GM18499 (cell line): ENCODE results near the gene ITGBL1.

ENCODE experiments used
- ATAC-seq: cut with Tn5 transposase; IDR thresholded peaks from one replicate; pipeline ENCODE4 v1.9.1; 2021; ENCODE audit warnings: moderate number of reproducible peaks; ENCODE audit not compliant: insufficient read depth, unreplicated experiment

The ITGBL1 gene

DNA sequence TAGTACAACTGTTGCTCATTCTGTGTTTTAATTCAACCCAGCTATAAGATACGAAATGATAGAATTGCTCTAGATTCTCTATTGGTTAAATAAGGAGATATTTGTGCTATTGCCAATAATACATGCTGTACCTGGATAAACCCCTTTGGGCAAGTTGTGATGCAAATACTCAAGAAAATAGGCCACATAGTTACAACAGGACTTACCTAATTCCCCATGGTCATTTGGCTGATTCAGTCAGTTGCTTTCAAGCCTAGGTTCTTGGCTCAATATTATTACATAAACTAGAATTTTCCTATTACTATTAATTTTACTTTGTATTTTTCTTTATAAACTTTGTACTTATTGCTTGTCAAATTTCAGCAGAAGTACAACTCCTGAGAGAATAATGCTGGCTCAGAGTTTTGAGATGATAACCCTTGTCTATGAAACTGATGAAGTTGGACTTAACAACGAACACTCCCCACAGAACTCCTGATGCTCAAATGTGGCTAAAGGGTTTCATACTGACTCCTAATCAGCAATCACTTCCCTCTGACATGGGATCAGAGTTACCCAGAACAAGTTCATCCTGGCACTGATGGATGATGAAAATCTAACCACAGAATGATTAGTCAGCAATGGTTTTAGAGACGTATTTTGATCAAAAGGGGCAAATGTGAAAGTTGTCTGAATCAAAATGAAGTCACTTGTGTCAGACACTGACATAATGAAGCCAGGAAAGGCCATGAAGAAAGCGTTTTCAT, 221.1 kb downstream of the ITGBL1 start:
- no peak for ATAC-seq

DNA sequence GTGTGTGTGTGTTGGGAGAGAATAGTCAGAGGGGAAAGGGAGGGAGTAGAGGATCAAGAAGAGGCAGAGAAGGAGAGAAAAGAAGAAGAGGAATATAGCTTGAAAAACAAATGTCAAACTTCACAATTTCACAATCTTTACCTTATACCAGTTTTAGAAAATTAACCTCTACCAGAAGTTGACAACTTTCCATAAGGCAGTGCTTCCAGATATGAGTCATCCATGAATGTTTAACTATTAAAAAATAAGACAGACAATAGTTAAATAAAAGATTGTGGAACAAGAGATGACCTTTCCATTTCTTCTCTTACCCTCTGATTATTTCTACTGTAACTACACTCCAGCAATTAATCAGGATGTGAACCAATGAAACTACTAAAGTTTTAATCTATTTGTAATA, 229.4 kb downstream of the ITGBL1 start:
- no peak for ATAC-seq

- no peak for ATAC-seq
Observed at GRCh38 chr13:101686003-101686402, 233.5 kb downstream of the ITGBL1 start.

- ATAC-seq = no peak
Observed at GRCh38 chr13:101690871-101691270, 238.4 kb downstream of the ITGBL1 start.

GRCh38 chr13:101691341-101691860, 238.9 kb downstream of the ITGBL1 start:
- no peak for ATAC-seq

GRCh38 chr13:101695870-101696516, 243.5 kb downstream of the ITGBL1 start:
- no peak for ATAC-seq

GRCh38 chr13:101697745-101698144, 245.3 kb downstream of the ITGBL1 start:
- ATAC-seq = no peak

GRCh38 chr13:101698400-101698799, 245.9 kb downstream of the ITGBL1 start:
- no peak for ATAC-seq

- ATAC-seq = no peak
Observed at GRCh38 chr13:101700598-101700997, 248.1 kb downstream of the ITGBL1 start.

DNA sequence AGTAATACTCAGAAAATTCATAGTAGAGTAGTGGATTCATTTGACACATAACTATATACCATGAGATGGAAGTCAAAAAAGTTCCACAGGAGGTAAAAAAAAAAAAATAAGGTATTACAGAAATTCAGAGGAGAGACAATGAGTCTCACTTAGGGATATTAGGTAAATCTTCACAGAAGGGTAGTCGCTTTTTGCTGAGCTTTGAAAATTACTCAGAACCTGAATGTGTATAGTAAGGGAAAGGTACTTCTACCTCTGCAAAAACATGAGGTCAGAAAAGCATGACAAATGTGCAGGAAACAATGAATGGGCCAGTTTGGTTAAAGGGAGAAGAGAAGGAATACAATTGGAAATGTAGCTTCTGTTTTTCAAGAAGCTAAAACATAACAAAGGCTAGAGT, 250.6 kb downstream of the ITGBL1 start:
- no peak for ATAC-seq

GRCh38 chr13:101703838-101704237, 251.4 kb downstream of the ITGBL1 start:
- ATAC-seq = no peak

- no peak for ATAC-seq
Observed at GRCh38 chr13:101706651-101707050, 254.2 kb downstream of the ITGBL1 start.

- no peak for ATAC-seq
Observed at GRCh38 chr13:101707659-101708058, 255.2 kb downstream of the ITGBL1 start.

- ATAC-seq = no peak
Observed at GRCh38 chr13:101708115-101708514, 255.6 kb downstream of the ITGBL1 start.

DNA sequence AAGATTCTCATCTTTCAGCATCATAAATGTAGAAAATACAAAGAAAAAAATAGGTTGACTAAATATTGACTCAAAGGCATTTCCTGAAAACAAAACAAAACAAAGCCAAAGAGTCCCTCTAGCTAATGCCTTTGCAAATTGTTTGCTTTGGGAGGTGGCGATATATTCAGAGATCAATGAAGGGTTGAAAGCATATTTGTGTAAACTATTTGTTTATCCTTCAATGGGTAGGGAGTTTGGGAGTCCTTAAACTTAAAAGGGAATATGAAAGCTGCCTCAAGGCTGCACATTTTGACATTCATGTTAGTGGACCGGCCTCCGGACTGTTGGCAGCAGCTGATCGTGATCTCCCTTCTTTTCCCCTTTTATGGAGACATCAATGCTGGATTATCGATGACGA, 257.5 kb downstream of the ITGBL1 start:
- no peak for ATAC-seq

DNA sequence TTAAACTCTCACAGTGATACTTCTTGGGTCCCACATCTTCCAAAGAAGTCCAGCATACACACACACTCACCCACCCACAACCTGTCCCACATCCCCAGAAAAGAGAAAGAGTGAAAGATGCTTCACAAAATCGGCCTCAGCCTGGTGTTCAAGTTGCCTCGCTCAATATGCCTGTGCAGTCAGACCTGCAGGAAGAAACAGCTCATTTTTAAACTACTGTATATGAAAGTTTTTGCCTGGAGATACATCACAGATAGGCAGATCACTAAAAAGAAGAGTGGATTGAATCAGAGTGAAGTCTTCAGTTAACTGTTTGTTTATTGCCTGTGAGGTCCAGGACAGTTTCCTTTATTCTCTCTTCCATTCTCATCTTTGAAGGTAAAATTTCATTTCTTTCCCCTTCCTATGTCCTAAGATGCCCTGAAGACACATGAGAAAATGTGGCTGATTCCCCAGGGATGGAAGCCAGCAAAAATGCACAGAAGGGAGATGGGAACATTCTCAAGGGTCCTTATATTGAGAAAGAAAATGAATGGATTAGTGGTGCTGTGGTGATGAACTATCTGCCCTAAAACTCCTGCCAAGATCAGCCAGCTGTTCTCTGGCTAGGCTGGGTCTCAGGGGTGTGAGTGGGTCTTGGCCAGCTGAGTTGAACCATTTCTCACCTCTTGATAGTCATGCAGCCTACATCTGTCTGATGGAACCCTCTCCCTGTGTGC, 259.0 kb downstream of the ITGBL1 start:
- no peak for ATAC-seq

DNA sequence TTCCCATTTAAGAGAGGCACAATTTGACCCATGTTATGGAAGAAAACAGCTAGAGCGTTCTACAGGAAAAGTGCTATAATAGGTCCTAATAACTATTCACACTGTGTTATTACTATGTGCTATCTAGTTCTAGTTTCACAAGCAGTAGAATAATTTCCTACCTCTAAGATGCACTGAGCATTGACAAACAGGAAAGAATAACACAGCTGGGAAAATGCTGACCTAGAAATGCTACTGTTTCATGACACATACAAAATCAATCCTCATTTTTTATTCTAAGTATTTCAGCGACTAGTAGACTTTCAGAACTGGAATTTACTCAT, 259.5 kb downstream of the ITGBL1 start:
- ATAC-seq = no peak

DNA sequence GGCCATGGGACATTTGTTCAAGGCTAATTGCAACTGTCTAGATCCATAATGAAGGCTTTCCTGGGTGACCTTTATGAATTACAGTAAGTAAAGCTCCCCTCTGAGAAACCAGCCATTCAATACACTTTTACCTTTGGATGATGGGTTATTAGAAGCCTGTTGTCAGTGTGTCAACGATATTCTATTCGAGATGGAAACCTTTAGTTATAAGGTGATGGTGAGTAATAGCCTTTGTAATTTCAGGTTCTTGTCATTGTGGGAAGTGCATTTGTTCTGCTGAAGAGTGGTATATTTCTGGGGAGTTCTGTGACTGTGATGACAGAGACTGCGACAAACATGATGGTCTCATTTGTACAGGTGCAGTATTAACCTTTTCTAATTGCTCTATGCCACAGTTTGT, 261.7 kb downstream of the ITGBL1 start:
- no peak for ATAC-seq

DNA sequence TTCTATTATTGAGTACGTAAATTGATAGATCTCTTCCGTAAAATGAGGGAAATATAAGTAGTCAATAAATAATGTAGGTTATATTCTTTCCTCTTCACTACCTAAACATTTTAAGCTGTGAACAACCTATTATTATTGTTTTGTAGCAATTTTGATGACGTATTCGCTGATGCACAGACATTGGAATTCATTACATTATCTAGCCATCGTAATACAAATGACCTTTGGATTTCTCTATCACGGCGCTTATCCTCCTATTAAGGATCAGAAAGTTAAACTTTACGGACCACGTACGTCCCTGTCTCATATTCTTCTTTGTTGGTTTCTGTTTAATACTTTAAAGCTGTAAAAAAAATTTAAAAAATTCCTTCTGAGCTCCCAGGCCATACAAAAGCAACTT, 264.9 kb downstream of the ITGBL1 start:
- ATAC-seq = no peak

DNA sequence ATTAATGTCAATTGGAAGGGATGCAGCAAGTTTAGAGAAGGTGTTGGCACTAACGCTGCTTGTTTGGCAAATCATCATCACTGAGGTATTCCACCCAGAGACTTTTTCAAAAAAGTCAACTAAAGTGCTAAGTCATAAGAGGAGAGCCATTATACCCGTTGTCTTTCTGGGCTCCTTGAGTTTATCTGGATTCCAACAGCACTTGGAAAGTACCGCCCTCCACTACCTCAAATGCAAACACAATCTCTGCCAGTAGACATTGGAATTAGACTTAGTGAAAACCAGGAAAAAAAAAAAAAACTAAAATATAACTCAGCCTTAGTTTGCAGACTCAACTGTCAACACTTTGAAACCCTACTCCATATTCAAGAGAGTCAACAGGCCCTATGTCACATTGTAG, 266.0 kb downstream of the ITGBL1 start:
- ATAC-seq = no peak

- no peak for ATAC-seq
Observed at GRCh38 chr13:101726681-101727080, 274.2 kb downstream of the ITGBL1 start.
